ENCODE measurements around the gene MCC. TPM values are rescaled to one million over a fixed set of nuclear protein-coding genes. Genes with fewer than 3 reads are reported as not detected.

MCC gene
- total RNA-seq, 1 donor from 2014 or later: 47.9 TPM

- Histone ChIP-seq H3K27ac (no peak overlapping the region), H3K27me3 (no peaks in the 10 kb centered on the region), H3K9me3 (no peaks in the 10 kb centered on the region), H3K4me3 (no peak overlapping the region), H3K36me3 (no peaks in the 10 kb centered on the region), H3K4me1 (peaks cover 40% of the 10 kb centered on the region)
- no peak for DNase-seq (ENCODE audit: extremely low spot score in 2 of 2)
- intact Hi-C loops (cut with DNase I): no loop called here
- no peak for TF ChIP-seq POLR2A (IDR thresholded peaks at IDR 0.05)
- TF ChIP-seq POLR2AphosphoS5 (IDR thresholded peaks at IDR 0.05; ENCODE audit: insufficient read depth in 1 of 2, low read depth in 1 of 2): no peak
- TF ChIP-seq, protein P1, sequence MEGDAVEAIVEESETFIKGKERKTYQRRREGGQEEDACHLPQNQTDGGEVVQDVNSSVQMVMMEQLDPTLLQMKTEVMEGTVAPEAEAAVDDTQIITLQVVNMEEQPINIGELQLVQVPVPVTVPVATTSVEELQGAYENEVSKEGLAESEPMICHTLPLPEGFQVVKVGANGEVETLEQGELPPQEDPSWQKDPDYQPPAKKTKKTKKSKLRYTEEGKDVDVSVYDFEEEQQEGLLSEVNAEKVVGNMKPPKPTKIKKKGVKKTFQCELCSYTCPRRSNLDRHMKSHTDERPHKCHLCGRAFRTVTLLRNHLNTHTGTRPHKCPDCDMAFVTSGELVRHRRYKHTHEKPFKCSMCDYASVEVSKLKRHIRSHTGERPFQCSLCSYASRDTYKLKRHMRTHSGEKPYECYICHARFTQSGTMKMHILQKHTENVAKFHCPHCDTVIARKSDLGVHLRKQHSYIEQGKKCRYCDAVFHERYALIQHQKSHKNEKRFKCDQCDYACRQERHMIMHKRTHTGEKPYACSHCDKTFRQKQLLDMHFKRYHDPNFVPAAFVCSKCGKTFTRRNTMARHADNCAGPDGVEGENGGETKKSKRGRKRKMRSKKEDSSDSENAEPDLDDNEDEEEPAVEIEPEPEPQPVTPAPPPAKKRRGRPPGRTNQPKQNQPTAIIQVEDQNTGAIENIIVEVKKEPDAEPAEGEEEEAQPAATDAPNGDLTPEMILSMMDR (IDR thresholded peaks at IDR 0.05): no peak
Observed at GRCh38 chr5:113280541-113280940, 207.7 kb downstream of the MCC start.

GRCh38 chr5:113278976-113279375 lies 209.3 kb downstream of the MCC start:
- Histone ChIP-seq H3K9me3 (no peaks in the 10 kb centered on the region), H3K27ac (no peak overlapping the region), H3K36me3 (no peaks in the 10 kb centered on the region), H3K4me3 (no peak overlapping the region), H3K27me3 (no peaks in the 10 kb centered on the region), H3K4me1 (peaks cover 52% of the 10 kb centered on the region)
- intact Hi-C loops (cut with DNase I): no loop called here
- TF ChIP-seq, protein P1 (IDR thresholded peaks at IDR 0.05): no peak
- TF ChIP-seq POLR2AphosphoS5 (IDR thresholded peaks at IDR 0.05; ENCODE audit: insufficient read depth in 1 of 2, low read depth in 1 of 2) (no peak), POLR2A (IDR thresholded peaks at IDR 0.05) (no peak)
- DNase-seq (ENCODE audit: extremely low spot score in 2 of 2): no peak

DNA sequence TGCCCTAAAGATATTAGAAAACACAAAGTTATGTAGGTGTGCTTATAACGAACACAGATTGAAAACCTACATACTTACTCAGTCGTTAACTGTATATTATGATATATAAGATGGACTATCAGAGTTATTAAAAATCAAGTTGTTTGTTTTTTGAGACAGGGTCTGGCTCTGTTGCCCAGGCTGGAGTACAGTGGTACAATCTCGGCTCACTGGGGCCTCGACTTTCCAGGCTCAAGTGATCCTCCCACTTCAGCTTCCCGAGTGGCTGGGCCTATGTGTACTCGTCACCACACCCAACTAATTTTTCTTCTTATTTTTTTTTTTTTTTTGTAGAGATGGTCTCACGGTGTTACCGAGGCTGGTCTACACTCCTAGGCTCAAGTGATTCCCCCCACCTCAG lies 211.8 kb downstream of the MCC start:
- H3K9me3 ChIP-seq: no peaks in the 10 kb centered on the region
- no peaks in the 10 kb centered on the region for H3K36me3 ChIP-seq
- peaks cover 34% of the 10 kb centered on the region for H3K4me1 ChIP-seq
- no peak overlapping the region for H3K4me3 ChIP-seq
- no peak for TF ChIP-seq POLR2AphosphoS5 (IDR thresholded peaks at IDR 0.05; ENCODE audit: insufficient read depth in 1 of 2, low read depth in 1 of 2)
- TF ChIP-seq POLR2A (IDR thresholded peaks at IDR 0.05): no peak
- TF ChIP-seq, protein P1 (IDR thresholded peaks at IDR 0.05): no peak
- intact Hi-C loops (cut with DNase I): no loop called here
- H3K27ac ChIP-seq: no peak overlapping the region
- no peak for DNase-seq (ENCODE audit: extremely low spot score in 2 of 2)
- no peaks in the 10 kb centered on the region for H3K27me3 ChIP-seq

GRCh38 chr5:113276001-113276400 lies 212.3 kb downstream of the MCC start:
- intact Hi-C loops (cut with DNase I): no loop called here
- H3K9me3 ChIP-seq: no peaks in the 10 kb centered on the region
- H3K36me3 ChIP-seq: no peaks in the 10 kb centered on the region
- no peak overlapping the region for H3K27ac ChIP-seq
- TF ChIP-seq, protein P1 (IDR thresholded peaks at IDR 0.05): no peak
- TF ChIP-seq POLR2A (IDR thresholded peaks at IDR 0.05) (no peak), POLR2AphosphoS5 (IDR thresholded peaks at IDR 0.05; ENCODE audit: insufficient read depth in 1 of 2, low read depth in 1 of 2) (no peak)
- DNase-seq (ENCODE audit: extremely low spot score in 2 of 2): no peak
- H3K4me1 ChIP-seq: peaks cover 34% of the 10 kb centered on the region
- no peak overlapping the region for H3K4me3 ChIP-seq
- no peaks in the 10 kb centered on the region for H3K27me3 ChIP-seq

DNA sequence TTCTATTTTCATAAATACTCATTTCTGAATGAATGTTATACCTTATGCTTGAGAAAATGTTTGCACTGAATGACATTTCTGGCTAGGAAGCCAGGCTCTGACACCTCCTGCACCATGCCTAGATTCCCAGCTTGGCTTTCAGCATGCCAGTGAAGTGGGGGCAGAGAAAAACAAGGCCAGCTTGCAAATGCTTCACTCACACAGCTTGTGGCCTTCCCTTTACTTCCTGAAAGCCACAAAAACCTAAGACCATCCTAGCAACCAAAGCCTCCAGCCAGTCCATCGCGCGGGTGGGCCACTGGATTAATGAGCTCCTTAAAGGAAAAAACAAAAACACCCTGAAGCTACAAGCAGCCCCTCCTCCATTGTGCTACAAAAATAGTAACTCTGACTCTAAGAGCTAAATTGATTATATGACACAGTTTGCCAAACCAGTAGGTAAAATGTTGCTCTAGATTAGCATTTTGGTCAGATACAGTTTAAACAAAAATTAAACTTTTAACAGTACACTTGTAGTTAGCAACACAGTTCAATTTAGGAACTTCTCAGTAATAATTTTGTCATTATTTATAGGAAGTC lies 213.3 kb downstream of the MCC start:
- peaks cover 39% of the 10 kb centered on the region for H3K4me1 ChIP-seq
- no peak for TF ChIP-seq POLR2AphosphoS5 (IDR thresholded peaks at IDR 0.05; ENCODE audit: insufficient read depth in 1 of 2, low read depth in 1 of 2)
- no peak for TF ChIP-seq POLR2A (IDR thresholded peaks at IDR 0.05)
- TF ChIP-seq, protein P1 (IDR thresholded peaks at IDR 0.05): no peak
- no peak overlapping the region for H3K27ac ChIP-seq
- H3K36me3 ChIP-seq: no peaks in the 10 kb centered on the region
- no peak overlapping the region for H3K4me3 ChIP-seq
- intact Hi-C loops (cut with DNase I): no loop called here
- no peak for DNase-seq (ENCODE audit: extremely low spot score in 2 of 2)
- no peaks in the 10 kb centered on the region for H3K27me3 ChIP-seq
- no peaks in the 10 kb centered on the region for H3K9me3 ChIP-seq
